Thyroid gland (tissue), 4 donors: Measurements from ENCODE around the gene NUDT16. TPM values are rescaled to one million over a fixed set of nuclear protein-coding genes. Genes with fewer than 3 reads are reported as not detected.

Experiments
- DNase-seq, 2 donors: peaks; one replicate each; pipeline ENCODE4 v3.0.0-alpha.2; 2019
- H3K27ac ChIP-seq, 3 donors: fragments of 200-600 bp; sonication (generic); 1 replicate in 2 of 3; 2 replicates in 1 of 3; pipeline ENCODE4 v1.5.1; 2016 to 2019; ENCODE audit warnings: mild to moderate bottlenecking in 1 of 3, moderate library complexity in 1 of 3
- H3K27me3 ChIP-seq: fragments of 200-600 bp; sonication (generic); one replicate; pipeline ENCODE4 v1.5.1; 2019
- H3K36me3 ChIP-seq, 2 donors: fragments of 200-600 bp; sonication (generic); one replicate each; pipeline ENCODE4 v1.5.1; 2016 to 2019
- H3K4me1 ChIP-seq, 2 donors: fragments of 200-600 bp; sonication (generic); one replicate each; pipeline ENCODE4 v1.5.1; 2017 to 2019
- H3K4me3 ChIP-seq, 3 donors: fragments of 200-600 bp; sonication (generic); replicated peaks in 1 of 3; 1 replicate in 2 of 3; 2 replicates in 1 of 3; pipeline ENCODE4 v1.5.1; 2016; ENCODE audit warnings: mild to moderate bottlenecking in 1 of 3
- H3K9me3 ChIP-seq: fragments of 200-600 bp; sonication (generic); one replicate; pipeline ENCODE4 v1.5.1; 2017
- POLR2A ChIP-seq, 2 donors: fragments of 450-650 bp; IDR thresholded peaks; one replicate each; pipeline ENCODE4 v1.6.1; 2017; ENCODE audit warnings: antibody characterized with exemption in 2 of 2, mild to moderate bottlenecking in 2 of 2, moderate library complexity in 1 of 2
- WGBS, 2 donors: methylation state at CpG; one replicate each; pipeline ENCODE4 v1.1.5; 2017; 5-methylcytosine and 5-hydroxymethylcytosine counted together
- intact Hi-C: fragments of 100-400 bp; cut with DNase I; formaldehyde crosslinking; loops from one replicate; pipeline ENCODE4 v1.15.1; 2023
- total RNA-seq, 4 donors: library from RNA; depleted of rRNA; stranded (reverse); fragments of >200 nt; gene quantifications; one replicate each; pipeline ENCODE4 v1.2.3, GENCODE V29; 2016
- TF ChIP-seq, protein P1 (sequence below), 6 experiments: fragments of 200-600 bp in 3 of 6; fragments of 450-650 bp in 3 of 6; sonication (generic) in 3 of 6; IDR thresholded peaks; one replicate each; pipeline ENCODE4 v1.5.1; 2016 to 2019; ENCODE audit warnings: antibody characterized with exemption in 6 of 6, mild to moderate bottlenecking in 2 of 6, inconsistent platforms in 1 of 6, moderate library complexity in 1 of 6

NUDT16 gene
- total RNA-seq, 4 donors from 2014 or later: 30.7 to 37.5 (median 34.4) TPM

- Histone ChIP-seq H3K27me3 (no peaks in the 10 kb centered on the region), H3K36me3 (no peaks in the 10 kb centered on the region), H3K4me3 (no peak overlapping the region), H3K9me3 (no peaks in the 10 kb centered on the region), H3K4me1 (no peaks in the 10 kb centered on the region), H3K27ac (no peak overlapping the region)
- intact Hi-C loops: no loop called here
- DNase-seq: no peak
- TF ChIP-seq, protein P1, sequence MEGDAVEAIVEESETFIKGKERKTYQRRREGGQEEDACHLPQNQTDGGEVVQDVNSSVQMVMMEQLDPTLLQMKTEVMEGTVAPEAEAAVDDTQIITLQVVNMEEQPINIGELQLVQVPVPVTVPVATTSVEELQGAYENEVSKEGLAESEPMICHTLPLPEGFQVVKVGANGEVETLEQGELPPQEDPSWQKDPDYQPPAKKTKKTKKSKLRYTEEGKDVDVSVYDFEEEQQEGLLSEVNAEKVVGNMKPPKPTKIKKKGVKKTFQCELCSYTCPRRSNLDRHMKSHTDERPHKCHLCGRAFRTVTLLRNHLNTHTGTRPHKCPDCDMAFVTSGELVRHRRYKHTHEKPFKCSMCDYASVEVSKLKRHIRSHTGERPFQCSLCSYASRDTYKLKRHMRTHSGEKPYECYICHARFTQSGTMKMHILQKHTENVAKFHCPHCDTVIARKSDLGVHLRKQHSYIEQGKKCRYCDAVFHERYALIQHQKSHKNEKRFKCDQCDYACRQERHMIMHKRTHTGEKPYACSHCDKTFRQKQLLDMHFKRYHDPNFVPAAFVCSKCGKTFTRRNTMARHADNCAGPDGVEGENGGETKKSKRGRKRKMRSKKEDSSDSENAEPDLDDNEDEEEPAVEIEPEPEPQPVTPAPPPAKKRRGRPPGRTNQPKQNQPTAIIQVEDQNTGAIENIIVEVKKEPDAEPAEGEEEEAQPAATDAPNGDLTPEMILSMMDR (IDR thresholded peaks at IDR 0.05): no peak
- TF ChIP-seq POLR2A (IDR thresholded peaks at IDR 0.05): no peak
- WGBS, 2 donors: 85 to 89% methylated on average over 4 of the region's 4 CpGs
Observed at GRCh38 chr3:131393868-131394267, 12.3 kb downstream of the NUDT16 start.

- Histone ChIP-seq H3K27ac (no peak overlapping the region), H3K4me1 (no peaks in the 10 kb centered on the region), H3K27me3 (no peaks in the 10 kb centered on the region), H3K4me3 (no peak overlapping the region), H3K36me3 (no peaks in the 10 kb centered on the region), H3K9me3 (no peaks in the 10 kb centered on the region)
- intact Hi-C loops: no loop called here
- DNase-seq: no peak
- TF ChIP-seq POLR2A (IDR thresholded peaks at IDR 0.05): no peak
- TF ChIP-seq, protein P1 (IDR thresholded peaks at IDR 0.05): no peak
Observed at GRCh38 chr3:131394400-131394799, 12.8 kb downstream of the NUDT16 start.

GRCh38 chr3:131396170-131396569 is 14.6 kb downstream of the NUDT16 start:
- no peaks in the 10 kb centered on the region for H3K36me3 ChIP-seq
- DNase-seq: peak in 1 of 2 donors; percentile 14
- no peak overlapping the region for H3K27ac ChIP-seq
- no peaks in the 10 kb centered on the region for H3K27me3 ChIP-seq
- no peaks in the 10 kb centered on the region for H3K4me1 ChIP-seq
- intact Hi-C loops: no loop called here
- H3K9me3 ChIP-seq: no peaks in the 10 kb centered on the region
- no peak for TF ChIP-seq POLR2A (IDR thresholded peaks at IDR 0.05)
- TF ChIP-seq, protein P1 (IDR thresholded peaks at IDR 0.05): no peak
- no peak overlapping the region for H3K4me3 ChIP-seq

GRCh38 chr3:131397889-131398288 is 16.3 kb downstream of the NUDT16 start:
- TF ChIP-seq, protein P1 (IDR thresholded peaks at IDR 0.05): no peak
- no peak for TF ChIP-seq POLR2A (IDR thresholded peaks at IDR 0.05)
- Histone ChIP-seq H3K36me3 (no peaks in the 10 kb centered on the region), H3K4me1 (no peaks in the 10 kb centered on the region), H3K27me3 (no peaks in the 10 kb centered on the region), H3K9me3 (no peaks in the 10 kb centered on the region), H3K27ac (no peak overlapping the region), H3K4me3 (no peak overlapping the region)
- intact Hi-C loops: no loop called here
- no peak for DNase-seq
- 84% methylated on average over 4 of the region's 4 CpGs for WGBS, 2 donors

DNA sequence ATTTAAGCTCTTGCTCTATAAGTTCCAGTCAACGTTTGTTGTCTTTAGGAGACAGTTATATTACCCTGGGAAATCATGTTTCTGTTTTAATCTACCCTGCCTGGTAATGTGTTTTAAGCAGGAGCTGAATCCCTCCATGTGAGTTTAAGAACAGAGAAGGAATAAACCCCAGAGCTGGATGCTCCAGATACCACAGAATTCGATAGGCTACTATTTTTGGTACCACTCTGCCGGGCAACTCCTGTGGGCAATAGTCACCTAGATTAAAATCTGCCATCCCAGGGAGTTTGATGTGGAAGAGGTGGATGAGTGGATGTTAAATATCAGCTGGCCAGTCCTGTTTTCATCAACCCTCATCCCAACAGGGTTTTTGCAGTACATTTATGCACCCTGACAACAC is 20.4 kb downstream of the NUDT16 start:
- intact Hi-C loops: no loop called here
- H3K27me3 ChIP-seq: no peaks in the 10 kb centered on the region
- H3K4me1 ChIP-seq: no peaks in the 10 kb centered on the region
- no peak overlapping the region for H3K27ac ChIP-seq
- DNase-seq: no peak
- H3K9me3 ChIP-seq: no peaks in the 10 kb centered on the region
- H3K4me3 ChIP-seq: no peak overlapping the region
- no peaks in the 10 kb centered on the region for H3K36me3 ChIP-seq
- WGBS, 2 donors: 67 to 68% methylated on average over 3 of the region's 3 CpGs
- TF ChIP-seq POLR2A (IDR thresholded peaks at IDR 0.05): no peak
- TF ChIP-seq, protein P1 (IDR thresholded peaks at IDR 0.05): no peak
